H1 (cell line): ENCODE results near the gene NOL4L. TPM values are rescaled to one million over a fixed set of nuclear protein-coding genes. Genes with fewer than 3 reads are reported as not detected.

Source experiments
- CTCF ChIA-PET: fragments of 300-600 bp; sonication (Branson Sonifier 250); formaldehyde crosslinking; loops from one replicate; lab custom pipeline; 2021; ENCODE audit not compliant: partially characterized antibody; lab: Charles Lee
- POLR2A ChIA-PET: fragments of 300-600 bp; sonication (Branson Sonifier 250); formaldehyde crosslinking; loops from one replicate; lab custom pipeline; 2021; ENCODE audit warnings: inconsistent platforms; ENCODE audit not compliant: partially characterized antibody; lab: Charles Lee
- DNase-seq, 2 experiments: peaks; one replicate each; pipeline versions ENCODE4 v3.0.0 to v3.0.0-alpha.2; 2010 to 2022; ENCODE audit warnings: low spot score in 2 of 2, low read depth in 1 of 2, mixed read lengths in 1 of 2
- FAIRE-seq: peaks from 2 replicates; lab custom pipeline; 2011; peaks lifted over from hg19 to GRCh38; lab: Jason Lieb, UNC
- H2AFZ ChIP-seq: 2 replicates; pipeline ENCODE4 v1.8.1; 2012; ENCODE audit warnings: low read length, inconsistent platforms
- H2AK5ac ChIP-seq: 2 replicates; pipeline ENCODE4 v1.6.1; 2013; ENCODE audit warnings: low read depth, low read length
- H2BK120ac ChIP-seq: replicated peaks from 2 replicates; pipeline ENCODE3; 2013; ENCODE audit warnings: low read depth, low read length, inconsistent platforms
- H2BK12ac ChIP-seq: 2 replicates; pipeline ENCODE4 v1.6.1; 2013; ENCODE audit warnings: low read depth, low read length
- H2BK15ac ChIP-seq: 2 replicates; pipeline ENCODE4 v1.6.1; 2013; ENCODE audit warnings: low read length
- H2BK20ac ChIP-seq: 2 replicates; pipeline ENCODE4 v1.6.1; 2013; ENCODE audit warnings: low read length
- H2BK5ac ChIP-seq: 2 replicates; pipeline ENCODE4 v1.6.1; 2013; ENCODE audit warnings: low read depth, low read length
- H3K14ac ChIP-seq: 2 replicates; pipeline ENCODE4 v1.6.1; 2013; ENCODE audit warnings: inconsistent platforms; ENCODE audit not compliant: insufficient read length
- H3K18ac ChIP-seq: 2 replicates; pipeline ENCODE4 v1.6.1; 2013; ENCODE audit warnings: low read length; ENCODE audit errors: extremely low read depth
- H3K23ac ChIP-seq: 2 replicates; pipeline ENCODE4 v1.6.1; 2013; ENCODE audit warnings: inconsistent platforms; ENCODE audit not compliant: insufficient read length
- H3K23me2 ChIP-seq: 2 replicates; pipeline ENCODE4 v1.6.1; 2013; ENCODE audit warnings: low read depth, low read length
- H3K27ac ChIP-seq: 2 replicates; pipeline ENCODE4 v1.6.1; 2011; ENCODE audit warnings: low read depth, low read length, inconsistent platforms
- H3K27me3 ChIP-seq, 4 experiments: replicated peaks in 1 of 4; 1 replicate in 1 of 4; 2 replicates in 3 of 4; pipeline versions ENCODE4 v1.6.1 to v1.8.1; 2011 to 2013; ENCODE audit warnings: low read length in 3 of 4, mild to moderate bottlenecking in 3 of 4, inconsistent platforms in 2 of 4, mixed read lengths in 2 of 4, moderate library complexity in 1 of 4; ENCODE audit not compliant: control insufficient read depth in 3 of 4, insufficient read depth in 3 of 4; ENCODE audit errors: extremely low read depth in 1 of 4
- H3K36me3 ChIP-seq, 4 experiments: 2 replicates each; pipeline versions ENCODE4 v1.6.1 to v1.8.1; 2011 to 2013; ENCODE audit warnings: mild to moderate bottlenecking in 4 of 4, low read length in 3 of 4, moderate library complexity in 2 of 4, control low read depth in 1 of 4, inconsistent platforms in 1 of 4; ENCODE audit not compliant: insufficient read depth in 4 of 4, control insufficient read depth in 2 of 4
- H3K4ac ChIP-seq: replicated peaks from 2 replicates; pipeline ENCODE3; 2013; ENCODE audit warnings: low read length, low read depth, mixed read lengths, inconsistent platforms; ENCODE audit not compliant: insufficient read length
- H3K4me1 ChIP-seq, 4 experiments: replicated peaks in 1 of 4; 1 replicate in 1 of 4; 2 replicates in 3 of 4; pipeline versions ENCODE4 v1.6.1 to v1.8.1; 2011 to 2013; ENCODE audit warnings: low read length in 3 of 4, inconsistent platforms in 2 of 4, mixed read lengths in 1 of 4; ENCODE audit not compliant: insufficient read depth in 4 of 4, control insufficient read depth in 3 of 4
- H3K4me2 ChIP-seq, 2 experiments: 2 replicates each; pipeline versions ENCODE4 v1.6.1 to v1.8.1; 2011 to 2013; ENCODE audit warnings: low read depth in 2 of 2, low read length in 2 of 2, control low read depth in 1 of 2, inconsistent platforms in 1 of 2, mild to moderate bottlenecking in 1 of 2; ENCODE audit not compliant: insufficient read depth in 1 of 2
- H3K4me3 ChIP-seq, 4 experiments: fragments of 200-600, 300-600 bp in 1 of 4; sonication (generic), shearing (Covaris generic), sonication (Bioruptor Twin) in 1 of 4; 2 replicates each; pipeline versions ENCODE4 v1.5.1 to v1.8.1; 2011 to 2016; ENCODE audit warnings: low read length in 4 of 4, low read depth in 3 of 4, control low read depth in 2 of 4, inconsistent platforms in 2 of 4, mild to moderate bottlenecking in 2 of 4, mixed read lengths in 1 of 4, moderate library complexity in 1 of 4; ENCODE audit not compliant: insufficient read depth in 2 of 4; ENCODE audit errors: extremely low read depth in 1 of 4
- H3K56ac ChIP-seq: replicated peaks from 2 replicates; pipeline ENCODE3; 2013; ENCODE audit warnings: low read depth, mild to moderate bottlenecking, mixed read lengths, low read length, inconsistent platforms; ENCODE audit not compliant: insufficient read length
- H3K79me1 ChIP-seq: 2 replicates; pipeline ENCODE4 v1.6.1; 2013; ENCODE audit warnings: low read depth, low read length, control low read depth
- H3K79me2 ChIP-seq, 2 experiments: 2 replicates each; pipeline versions ENCODE4 v1.6.1 to v1.8.1; 2012 to 2013; ENCODE audit warnings: low read length in 2 of 2, mild to moderate bottlenecking in 2 of 2, inconsistent platforms in 1 of 2; ENCODE audit not compliant: insufficient read depth in 2 of 2, control insufficient read depth in 1 of 2
- H3K9ac ChIP-seq, 4 experiments: replicated peaks in 1 of 4; 1 replicate in 1 of 4; 2 replicates in 3 of 4; pipeline versions ENCODE4 v1.6.1 to v1.8.1; 2011 to 2013; ENCODE audit warnings: low read depth in 3 of 4, low read length in 3 of 4, control low read depth in 2 of 4, mild to moderate bottlenecking in 2 of 4, moderate library complexity in 2 of 4, inconsistent platforms in 1 of 4; ENCODE audit errors: extremely low read depth in 1 of 4
- H3K9me3 ChIP-seq, 2 experiments: 2 replicates each; pipeline versions ENCODE4 v1.6.1 to v1.8.1; 2012 to 2013; ENCODE audit warnings: mild to moderate bottlenecking in 2 of 2, moderate library complexity in 2 of 2, control low read depth in 1 of 2, inconsistent platforms in 1 of 2, low read depth in 1 of 2, low read length in 1 of 2, mixed read lengths in 1 of 2; ENCODE audit not compliant: insufficient read depth in 2 of 2
- H4K20me1 ChIP-seq, 2 experiments: replicated peaks in 1 of 2; 2 replicates each; pipeline versions ENCODE3 to v1.8.1; 2011 to 2013; ENCODE audit warnings: inconsistent platforms in 2 of 2, low read length in 2 of 2, mild to moderate bottlenecking in 1 of 2; ENCODE audit not compliant: insufficient read depth in 2 of 2, control insufficient read depth in 1 of 2
- H4K5ac ChIP-seq: 2 replicates; pipeline ENCODE4 v1.6.1; 2013; ENCODE audit warnings: low read length, low read depth, mixed read lengths, inconsistent platforms; ENCODE audit not compliant: insufficient read length
- H4K8ac ChIP-seq: 2 replicates; pipeline ENCODE4 v1.8.0; 2013; ENCODE audit warnings: mild to moderate bottlenecking, moderate library complexity, low read length, inconsistent platforms; ENCODE audit not compliant: insufficient read depth; ENCODE audit errors: extremely low read depth
- H4K91ac ChIP-seq: replicated peaks from 2 replicates; pipeline ENCODE3; 2013; ENCODE audit warnings: low read length, mixed read lengths, inconsistent platforms; ENCODE audit not compliant: insufficient read length
- CBX5 ChIP-seq: fragments of 300-800, 300-1000 bp; sonication (generic); IDR thresholded peaks from 2 replicates; pipeline ENCODE4 v1.7.1; 2016; ENCODE audit warnings: antibody characterized with exemption, low read length, low read depth
- CHD2 ChIP-seq: IDR thresholded peaks from 2 replicates; pipeline ENCODE4 v1.6.1; 2012; ENCODE audit warnings: low read length, improper control_type of control experiment
- CTBP2 ChIP-seq: IDR thresholded peaks from 2 replicates; pipeline ENCODE4 v1.7.0; 2011; ENCODE audit warnings: borderline replicate concordance, mild to moderate bottlenecking, moderate library complexity, mixed read lengths, low read length; ENCODE audit not compliant: insufficient read depth, insufficient read length
- EP300 ChIP-seq, 2 experiments: IDR thresholded peaks; 1 replicate in 1 of 2; 2 replicates in 1 of 2; pipeline ENCODE4 v1.6.1; 2011 to 2012; ENCODE audit warnings: low read depth in 2 of 2, low read length in 2 of 2, mild to moderate bottlenecking in 2 of 2, borderline replicate concordance in 1 of 2, inconsistent platforms in 1 of 2, moderate library complexity in 1 of 2
- MAX ChIP-seq: IDR thresholded peaks from 2 replicates; pipeline ENCODE4 v1.6.1; 2012; ENCODE audit warnings: inconsistent platforms
- NRF1 ChIP-seq: IDR thresholded peaks from 2 replicates; pipeline ENCODE4 v1.6.1; 2011; ENCODE audit warnings: mild to moderate bottlenecking, low read depth, low read length, improper control_type of control experiment
- RFX5 ChIP-seq: IDR thresholded peaks from 2 replicates; pipeline ENCODE4 v1.6.1; 2011; ENCODE audit warnings: low read depth, low read length, improper control_type of control experiment, borderline replicate concordance
- SIN3A ChIP-seq, 2 experiments: IDR thresholded peaks in 1 of 2; conservative IDR thresholded peaks in 1 of 2; 2 replicates each; pipeline ENCODE4 v1.6.1; 2011 to 2012; ENCODE audit warnings: low read length in 2 of 2, improper control_type of control experiment in 1 of 2, low read depth in 1 of 2, mild to moderate bottlenecking in 1 of 2
- SP1 ChIP-seq: IDR thresholded peaks from 2 replicates; pipeline ENCODE4 v1.6.1; 2011; ENCODE audit warnings: low read depth, low read length
- SUZ12 ChIP-seq: fragments of 200-600 bp; sonication (generic); IDR thresholded peaks from 2 replicates; pipeline ENCODE4 v1.6.1; 2012; ENCODE audit warnings: mild to moderate bottlenecking, inconsistent platforms, low read length, moderate library complexity, mixed read lengths
- TCF12 ChIP-seq: IDR thresholded peaks from 2 replicates; pipeline ENCODE4 v1.6.1; 2011; ENCODE audit warnings: low read depth, mild to moderate bottlenecking, low read length
- TEAD4 ChIP-seq: IDR thresholded peaks from 2 replicates; pipeline ENCODE4 v1.6.1; 2012; ENCODE audit warnings: low read depth, low read length, inconsistent platforms, mixed read lengths
- YY1 ChIP-seq: IDR thresholded peaks from 2 replicates; pipeline ENCODE4 v1.6.1; 2011; ENCODE audit warnings: low read depth, mild to moderate bottlenecking, low read length
- ZNF274 ChIP-seq: IDR thresholded peaks from 2 replicates; pipeline ENCODE4 v1.7.0; 2012; ENCODE audit warnings: low read length, borderline replicate concordance; ENCODE audit errors: extremely low read depth
- WGBS, 2 experiments: shearing (Covaris generic) in 1 of 2; methylation state at CpG; one replicate each; pipeline versions ENCODE4 v1.1.6 to v1.1.7; 2013 to 2015; ENCODE audit warnings: low lambda C conversion rate in 2 of 2, mixed read lengths in 2 of 2, inconsistent platforms in 1 of 2, low coverage in 1 of 2, missing lambda C conversion rate in 1 of 2; ENCODE audit not compliant: insufficient replicate concordance in 2 of 2, insufficient coverage in 1 of 2, insufficient read length in 1 of 2; ENCODE audit errors: extremely low coverage in 1 of 2, missing lambda C conversion rate in 1 of 2; 5-methylcytosine and 5-hydroxymethylcytosine counted together
- polyA plus RNA-seq, 7 experiments: library from polyadenylated mRNA; depleted of rRNA in 3 of 7; stranded (reverse) in 5 of 7; unstranded in 2 of 7; fragments of >200 nt in 5 of 7; fragments of 200-250 nt in 2 of 7; gene quantifications; 1 replicate in 5 of 7; 2 replicates in 1 of 7; 4 replicates in 1 of 7; pipeline versions ENCODE4 v1.2.1 to v1.2.3, GENCODE V29; 2011 to 2013; ENCODE audit warnings: missing spikeins in 2 of 7, mixed read lengths in 2 of 7
- total RNA-seq: library from RNA; stranded (reverse); fragmentation: NEBNext Ultra II Directional; extraction: Animal tissue kit (Norgen Biotek cat#: 25700); gene quantifications from 2 replicates; pipeline ENCODE4 v1.2.1, GENCODE V29; 2021

The NOL4L gene
- total and polyA plus RNA-seq, 2 of the 8 experiments (the other 6 are each of a cell fraction or from before 2014, with no cell fraction given), result 15.3 to 23.7 TPM

- no peak overlapping the region for H3K14ac ChIP-seq
- H3K9ac ChIP-seq, result no peak overlapping the region
- H2BK5ac ChIP-seq, result peak overlapping the region; percentile 77; the same call in 1 of the 2 replicates
- FAIRE-seq, result no peak
- H2AK5ac ChIP-seq, result no peak overlapping the region
- 85% methylated on average over 5 of the region's 12 CpGs; no CpG with 5 or more reads in 1 of the 2 experiments for WGBS, 2 experiments
- H2BK12ac ChIP-seq, result no peak overlapping the region
- H3K23me2 ChIP-seq, result peaks cover 2% of the 10 kb centered on the region; the same call in 1 of the 2 replicates
- H3K4ac ChIP-seq, result no peak overlapping the region
- no peak overlapping the region for H4K91ac ChIP-seq
- no peaks in the 10 kb centered on the region for H3K27me3 ChIP-seq
- no peak overlapping the region for H3K4me3 ChIP-seq
- H3K4me2 ChIP-seq, result no peak overlapping the region
- peaks cover 9 to 27% of the 10 kb centered on the region in 2 experiments for H4K20me1 ChIP-seq
- no peak overlapping the region for H2AFZ ChIP-seq
- no peak overlapping the region for H4K5ac ChIP-seq
- no peak for DNase-seq
- H3K9me3 ChIP-seq, result no peaks in the 10 kb centered on the region
- ChIA-PET CTCF (interaction anchor here (0.6 to 1.7 kb wide), 8 partner anchors 9 to 162 kb away, joined by 3 to 6 read pairs (median 4); no protein-coding TSS in a partner anchor), POLR2A (interaction anchor here (2.1 kb wide), 1 partner anchor 15 kb away, joined by 7 read pairs; no protein-coding TSS in a partner anchor)
- peaks cover 0 to 3% (median under 1%) of the 10 kb centered on the region in 4 experiments; a peak in 1 of 8 replicates for H3K36me3 ChIP-seq
- H2BK20ac ChIP-seq, result no peak overlapping the region
- H3K4me1 ChIP-seq, result peaks cover 0 to 23% (median 18%) of the 10 kb centered on the region in 4 experiments; a peak in 6 of 7 replicates
- no peak overlapping the region for H2BK15ac ChIP-seq
- no peaks in the 10 kb centered on the region; a peak in 1 of 4 replicates for H3K79me2 ChIP-seq
- no peak overlapping the region for H3K56ac ChIP-seq
- H3K27ac ChIP-seq, result no peak overlapping the region
- no peak overlapping the region for H2BK120ac ChIP-seq
- H4K8ac ChIP-seq, result no peak overlapping the region
- no peak overlapping the region for H3K23ac ChIP-seq
- no peak overlapping the region for H3K18ac ChIP-seq
- TF ChIP-seq YY1 (no peak), SUZ12 (no peak), TCF12 (no peak), MAX (no peak), SP1 (no peak), CHD2 (no peak), CBX5 (no peak), CTBP2 (no peak), SIN3A (conservative IDR thresholded peaks at IDR 0.05 in 1 of 2, IDR thresholded peaks at IDR 0.05 in 1 of 2; ENCODE audit: low read depth in 1 of 2, low read length in 2 of 2) (no peak), EP300 (IDR thresholded peaks at IDR 0.05; ENCODE audit: borderline replicate concordance in 1 of 2, low read depth in 2 of 2, low read length in 2 of 2) (no peak), NRF1 (no peak), ZNF274 (no peak), TEAD4 (no peak), RFX5 (no peak)
- no peaks in the 10 kb centered on the region; the same call in 1 of the 2 replicates for H3K79me1 ChIP-seq
Observed at GRCh38 chr20:32458837-32459220, 126.3 kb downstream of the NOL4L start.
